ENCODE results near the gene KIAA1958.

The KIAA1958 gene

DNA sequence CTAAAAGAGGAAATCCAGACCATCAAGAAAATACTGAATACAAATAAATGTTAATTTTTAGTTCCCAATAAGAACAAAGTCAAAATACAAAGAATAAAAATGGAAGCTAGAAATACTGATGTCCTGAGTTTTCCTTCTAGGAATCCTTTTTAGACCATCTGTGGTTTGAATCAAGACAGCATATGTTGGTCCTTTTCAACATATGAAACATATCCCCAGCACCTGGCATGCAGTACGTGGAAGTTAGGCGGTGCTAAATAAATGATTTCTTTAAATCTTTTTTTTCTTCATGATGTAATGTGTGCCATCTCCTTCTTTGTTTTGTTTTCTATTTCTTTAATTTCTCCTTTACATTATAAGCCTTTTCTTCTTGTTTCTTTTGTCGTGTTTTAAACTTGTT is 34.0 kb downstream of the KIAA1958 start:
- no peak overlapping the region for H3K27ac ChIP-seq
- no peak overlapping the region for H3K4me3 ChIP-seq

DNA sequence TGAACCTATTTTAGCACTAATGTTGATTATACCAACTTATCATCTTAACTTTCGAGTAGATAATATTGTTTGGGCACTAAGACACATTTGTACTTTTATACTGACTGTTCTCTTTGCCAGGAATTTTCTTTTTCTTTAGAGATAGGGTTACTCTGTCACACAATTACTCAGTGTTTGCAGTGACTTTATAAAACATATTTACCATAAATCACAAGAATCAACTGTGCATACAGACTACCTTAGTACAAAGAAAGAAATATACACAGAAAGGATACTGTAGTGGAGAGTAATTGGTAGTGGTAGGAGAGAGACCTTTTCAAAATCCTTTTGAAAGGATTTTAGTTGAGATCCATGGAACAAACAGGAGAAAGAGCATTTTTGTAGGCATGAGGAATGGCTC is 40.3 kb downstream of the KIAA1958 start:
- Histone ChIP-seq H3K4me3 (no peak overlapping the region), H3K27ac (no peak overlapping the region)

DNA sequence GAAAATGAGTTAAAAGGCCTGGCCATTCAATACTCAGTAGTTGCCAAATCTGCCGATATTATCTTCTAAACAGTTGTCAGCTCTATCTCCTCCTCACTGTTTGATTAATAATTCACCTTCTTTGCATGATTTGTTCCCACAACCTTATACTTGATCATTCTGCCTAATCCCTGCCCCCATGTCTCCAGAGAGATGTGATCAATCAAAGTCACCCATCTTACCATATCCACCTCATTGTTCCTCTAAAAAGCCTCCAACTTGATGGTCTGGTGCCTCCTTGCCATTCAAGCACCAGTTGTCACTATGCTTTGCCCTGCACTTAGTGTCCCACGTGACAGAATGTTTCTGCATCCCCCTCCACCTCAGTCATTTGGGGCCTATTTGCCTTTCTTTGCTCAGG is 41.3 kb downstream of the KIAA1958 start:
- no peak overlapping the region for H3K27ac ChIP-seq
- no peak overlapping the region for H3K4me3 ChIP-seq

DNA sequence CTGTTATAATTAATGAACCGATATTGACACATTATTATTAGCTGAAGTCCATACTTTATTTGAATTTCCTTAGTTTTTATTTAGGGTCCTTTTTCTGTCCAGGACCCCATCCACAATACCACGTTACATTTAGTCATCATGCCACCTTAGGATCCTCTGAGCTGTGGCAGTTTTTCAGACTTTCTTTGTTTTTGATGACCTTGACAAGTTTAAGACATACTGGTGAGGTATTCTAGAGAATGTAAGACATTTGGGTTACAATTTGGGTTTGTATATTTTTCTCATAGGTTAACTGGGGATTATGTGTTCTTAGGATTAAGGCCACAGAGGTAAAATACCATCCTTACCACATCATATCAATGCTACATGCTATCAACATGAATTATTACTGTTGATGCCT is 42.7 kb downstream of the KIAA1958 start:
- no peak overlapping the region for H3K4me3 ChIP-seq
- no peak overlapping the region for H3K27ac ChIP-seq

DNA sequence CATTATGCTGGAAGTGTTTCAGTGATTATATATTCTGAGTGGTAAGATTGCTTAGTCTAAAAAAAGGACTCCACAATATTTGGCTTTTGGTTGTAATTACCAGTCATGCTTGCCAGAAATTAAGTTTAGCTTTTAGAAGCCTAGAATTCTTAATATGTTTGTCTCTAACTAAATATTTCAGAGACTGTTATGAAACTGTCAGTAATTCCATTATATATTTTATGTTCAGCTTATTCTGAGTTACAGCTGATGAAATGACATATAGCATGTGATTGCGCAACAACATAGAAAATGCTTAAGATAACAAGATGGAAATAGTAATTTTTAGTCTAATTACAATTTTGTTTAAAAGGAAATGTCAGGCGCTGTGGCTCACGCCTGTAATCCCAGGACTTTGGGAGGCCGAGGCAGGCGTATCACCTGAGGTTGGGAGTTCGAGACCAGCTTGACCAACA is 44.2 kb downstream of the KIAA1958 start:
- H3K4me3 ChIP-seq, result no peak overlapping the region
- no peak overlapping the region for H3K27ac ChIP-seq

DNA sequence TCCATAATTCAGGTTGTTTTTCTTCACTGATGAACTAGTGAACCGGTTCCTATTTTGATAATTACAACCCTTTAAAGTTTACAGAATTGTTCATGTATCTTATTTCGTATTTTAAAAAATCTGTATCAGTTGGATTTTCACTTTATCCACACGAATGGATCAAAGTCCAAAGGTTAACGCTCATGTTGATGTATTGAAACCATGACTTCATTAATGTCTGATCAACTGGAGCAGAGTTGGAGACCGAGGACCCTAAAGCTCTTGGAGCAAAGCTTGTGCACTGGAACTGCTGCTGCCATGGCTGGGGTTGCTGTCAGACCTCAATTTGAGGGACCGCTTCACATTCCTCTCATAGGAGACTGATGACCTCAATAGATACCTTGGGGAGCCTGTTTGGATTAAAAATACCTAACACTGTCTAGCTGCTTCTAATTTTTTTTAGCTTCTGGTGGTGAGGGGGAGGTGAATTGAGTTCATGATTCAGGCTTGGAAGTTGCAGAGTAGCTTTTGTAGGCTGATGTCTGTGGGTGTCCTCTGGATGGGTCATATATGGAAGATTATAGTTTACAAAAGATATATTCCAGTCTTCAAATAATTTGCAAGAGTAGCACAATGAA is 45.1 kb downstream of the KIAA1958 start:
- Histone ChIP-seq H3K4me3 (no peak overlapping the region), H3K27ac (no peak overlapping the region)

DNA sequence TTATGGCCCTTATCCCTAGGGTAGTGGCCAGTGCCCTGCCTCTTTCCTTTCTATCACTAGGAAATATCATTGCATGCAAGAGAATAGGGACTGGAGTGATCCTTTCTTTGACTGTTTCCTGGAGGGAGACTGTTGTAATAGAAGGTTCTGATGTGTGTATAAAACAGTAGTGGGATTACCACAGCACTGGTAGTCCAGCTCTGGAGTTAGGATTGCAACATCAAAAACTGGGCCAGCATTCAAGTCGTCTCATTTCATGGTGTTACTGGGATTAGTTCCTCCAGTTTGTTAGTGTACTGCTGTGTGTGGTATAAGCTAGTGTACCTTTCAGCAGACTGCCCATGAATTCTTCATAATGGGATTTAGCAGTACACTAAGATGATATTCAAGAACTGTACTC is 45.8 kb downstream of the KIAA1958 start:
- H3K27ac ChIP-seq, result no peak overlapping the region
- no peak overlapping the region for H3K4me3 ChIP-seq

DNA sequence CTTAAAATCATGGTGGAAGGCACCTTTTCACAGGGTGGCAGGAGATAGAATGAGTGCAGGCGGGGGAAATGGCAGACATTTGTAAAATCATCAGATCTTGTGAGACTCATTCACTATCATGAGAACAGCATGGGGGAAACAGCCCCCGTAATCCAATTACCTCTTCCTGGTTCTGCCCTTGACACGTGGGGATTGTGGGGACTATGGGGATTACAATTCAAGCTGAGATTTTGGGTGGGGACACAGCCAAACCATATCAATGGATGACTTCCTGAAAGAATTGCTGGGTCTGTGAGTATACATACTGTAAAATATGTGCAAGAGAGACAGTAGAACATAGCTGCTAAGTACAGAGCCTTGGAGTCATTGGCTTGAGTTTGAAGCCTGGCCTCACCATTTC is 47.0 kb downstream of the KIAA1958 start:
- Histone ChIP-seq H3K4me3 (no peak overlapping the region), H3K27ac (no peak overlapping the region)

DNA sequence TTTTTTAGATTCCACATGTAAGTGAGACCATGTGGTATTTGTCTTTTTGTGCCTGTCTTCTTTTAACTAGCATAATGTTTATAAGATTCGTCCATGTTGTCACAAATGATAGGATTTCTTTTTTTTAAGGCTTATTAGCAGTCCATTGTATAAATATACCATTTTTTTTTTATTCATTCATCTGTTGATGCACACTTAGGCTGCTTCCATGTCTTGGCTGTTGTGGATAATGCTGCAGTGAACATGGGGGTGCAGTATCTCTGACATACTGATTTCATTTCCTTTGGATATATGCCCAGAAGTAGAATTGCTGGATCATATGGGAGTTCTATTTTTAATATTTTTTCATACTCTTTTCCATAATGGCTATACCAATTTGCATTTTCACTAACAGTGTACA is 48.7 kb downstream of the KIAA1958 start:
- Histone ChIP-seq H3K27ac (no peak overlapping the region), H3K4me3 (no peak overlapping the region)

DNA sequence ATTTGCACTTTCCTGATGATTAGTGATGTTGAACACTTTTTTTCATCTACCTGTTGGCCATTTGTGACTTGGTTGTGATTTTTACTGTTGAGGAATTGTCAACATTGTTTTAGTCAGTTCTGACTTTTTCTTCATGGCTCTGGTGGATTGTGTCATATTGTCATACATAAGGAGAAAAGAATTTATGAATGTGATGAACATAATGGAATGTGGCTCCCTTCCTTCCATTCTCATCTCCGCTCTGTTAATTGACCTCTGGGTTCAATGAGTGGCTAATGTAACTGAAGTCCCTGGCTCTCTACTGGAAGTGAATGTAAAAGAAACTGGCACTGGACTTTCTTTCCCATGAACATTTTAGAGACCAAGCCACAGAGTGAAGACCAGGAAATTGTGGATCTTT is 49.2 kb downstream of the KIAA1958 start:
- Histone ChIP-seq H3K27ac (no peak overlapping the region), H3K4me3 (no peak overlapping the region)

DNA sequence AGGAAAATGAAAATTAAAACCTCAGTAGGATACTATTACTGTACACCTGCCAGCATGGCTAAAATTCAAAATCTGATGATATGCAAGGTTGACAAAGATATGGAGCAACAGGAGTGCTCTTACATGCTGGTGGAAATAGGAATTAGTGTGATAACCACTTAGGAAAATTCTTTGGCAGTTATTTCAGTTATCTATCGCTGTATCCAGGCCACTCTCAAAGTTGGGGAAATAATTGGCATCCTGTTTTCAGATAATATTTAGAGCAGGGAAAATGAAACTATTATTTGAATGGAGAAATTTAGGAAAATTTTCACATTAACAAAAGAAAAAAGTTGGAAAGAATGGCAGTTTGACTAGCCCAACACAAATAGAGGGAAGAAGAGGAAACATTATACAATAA is 50.9 kb downstream of the KIAA1958 start:
- H3K27ac ChIP-seq, result no peak overlapping the region
- no peak overlapping the region for H3K4me3 ChIP-seq

DNA sequence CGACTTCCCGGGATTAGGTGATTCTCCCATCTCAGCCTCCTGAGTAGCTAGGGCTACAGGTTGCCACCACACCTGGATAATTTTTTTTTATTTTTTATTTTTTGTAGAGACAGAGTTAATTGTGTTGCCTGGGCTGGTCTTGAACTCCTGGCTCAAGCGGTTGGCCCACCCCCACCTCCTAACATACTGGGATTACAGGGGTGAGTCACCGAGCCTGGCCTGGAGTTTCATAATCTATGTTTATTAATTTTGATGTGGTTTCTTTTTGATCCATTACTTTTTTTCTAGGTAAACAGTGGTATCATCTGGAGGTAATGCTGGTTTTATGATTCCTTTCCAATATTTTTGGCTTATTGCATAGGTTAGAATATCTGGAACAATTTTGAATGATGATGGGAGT is 54.2 kb downstream of the KIAA1958 start:
- Histone ChIP-seq H3K27ac (no peak overlapping the region), H3K4me3 (no peak overlapping the region)

DNA sequence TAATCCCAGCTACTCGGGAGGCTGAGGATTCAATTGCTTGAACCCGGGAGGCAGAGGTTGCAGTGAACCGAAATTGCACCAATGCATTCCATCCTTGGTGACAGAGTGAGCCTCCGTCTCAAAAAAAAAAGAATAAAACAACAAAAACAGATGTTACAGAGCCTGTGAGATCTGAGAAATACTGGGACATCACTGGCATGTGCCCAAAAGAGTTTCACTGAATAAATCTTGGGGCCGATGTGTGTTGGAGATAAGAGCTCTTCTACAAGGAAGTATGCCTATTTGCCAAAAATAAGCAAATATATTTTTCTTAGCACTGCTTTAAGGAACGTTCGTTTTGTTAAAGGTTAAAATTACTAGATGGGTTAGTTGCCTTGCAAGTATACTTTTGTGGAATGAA is 55.1 kb downstream of the KIAA1958 start:
- Histone ChIP-seq H3K4me3 (no peak overlapping the region), H3K27ac (no peak overlapping the region)

DNA sequence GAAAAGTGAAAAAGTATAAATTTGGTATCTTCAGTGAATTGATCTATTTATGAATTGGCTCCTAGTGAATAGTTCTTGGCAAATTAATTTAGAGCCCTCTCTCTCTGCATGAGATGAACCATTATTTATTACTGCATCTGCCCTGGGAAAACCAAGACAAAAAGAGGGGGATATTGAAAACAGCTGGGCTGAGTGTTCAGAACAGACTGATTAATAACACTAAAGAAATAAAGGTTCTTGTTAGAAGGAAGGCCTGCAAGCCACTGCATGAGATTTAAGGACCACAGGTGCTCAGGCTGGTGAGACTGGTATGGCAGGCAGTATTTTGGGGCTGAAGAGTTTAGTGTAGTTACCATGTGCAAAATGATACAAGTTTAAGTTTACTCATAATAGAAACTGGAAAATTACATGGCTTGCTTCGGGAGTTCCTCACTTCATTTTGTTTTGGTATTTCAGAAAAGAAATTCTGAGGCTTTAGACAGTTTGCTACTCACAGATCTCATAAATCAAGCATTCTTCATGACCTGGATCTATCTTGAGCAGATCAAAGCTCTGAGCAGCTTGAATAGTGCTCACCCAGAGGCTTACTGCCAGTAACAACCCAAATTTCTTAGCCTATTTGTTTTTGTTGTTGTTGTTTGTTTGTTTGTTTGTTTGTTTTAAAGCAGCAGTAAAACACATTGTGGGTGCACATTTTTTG is 56.1 kb downstream of the KIAA1958 start:
- Histone ChIP-seq H3K27ac (no peak overlapping the region), H3K4me3 (no peak overlapping the region)

DNA sequence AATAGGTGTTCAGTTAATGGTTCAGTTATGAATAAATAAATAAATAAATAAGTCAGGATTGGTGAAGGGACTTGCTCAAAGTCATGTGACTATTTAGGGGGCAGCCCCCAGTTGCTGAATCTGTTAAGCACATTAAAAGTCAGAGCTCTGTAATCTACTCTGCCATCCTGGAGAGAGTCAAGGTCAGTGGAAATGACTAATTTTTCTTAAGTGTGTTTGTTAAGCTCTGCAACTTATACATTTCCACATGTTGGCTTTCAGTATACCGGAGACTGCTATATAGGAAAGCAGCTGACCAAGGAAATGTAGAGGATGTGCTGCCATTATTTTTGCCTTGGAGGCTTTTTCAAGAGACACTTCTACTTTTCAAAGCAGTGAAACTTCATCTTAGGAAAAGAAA is 57.9 kb downstream of the KIAA1958 start:
- Histone ChIP-seq H3K27ac (no peak overlapping the region), H3K4me3 (no peak overlapping the region)

DNA sequence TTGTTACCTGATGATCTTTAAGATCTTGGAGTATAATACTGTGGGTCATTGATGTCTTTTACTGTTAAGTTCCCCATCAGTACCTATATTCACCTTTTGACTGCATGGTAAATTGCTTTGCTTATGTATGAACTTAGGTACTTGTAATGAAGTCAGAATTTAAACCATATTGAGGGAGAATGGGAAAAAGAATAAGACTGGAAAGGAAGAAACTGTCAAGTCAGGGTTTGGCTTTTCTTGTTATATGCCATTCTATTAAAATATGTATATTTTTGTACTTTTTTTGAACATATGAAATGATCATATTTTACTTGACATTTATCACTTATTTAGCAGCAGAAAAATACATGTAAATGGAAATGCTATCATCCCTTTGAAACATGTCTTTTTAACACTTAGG is 58.6 kb downstream of the KIAA1958 start:
- Histone ChIP-seq H3K27ac (no peak overlapping the region), H3K4me3 (no peak overlapping the region)

DNA sequence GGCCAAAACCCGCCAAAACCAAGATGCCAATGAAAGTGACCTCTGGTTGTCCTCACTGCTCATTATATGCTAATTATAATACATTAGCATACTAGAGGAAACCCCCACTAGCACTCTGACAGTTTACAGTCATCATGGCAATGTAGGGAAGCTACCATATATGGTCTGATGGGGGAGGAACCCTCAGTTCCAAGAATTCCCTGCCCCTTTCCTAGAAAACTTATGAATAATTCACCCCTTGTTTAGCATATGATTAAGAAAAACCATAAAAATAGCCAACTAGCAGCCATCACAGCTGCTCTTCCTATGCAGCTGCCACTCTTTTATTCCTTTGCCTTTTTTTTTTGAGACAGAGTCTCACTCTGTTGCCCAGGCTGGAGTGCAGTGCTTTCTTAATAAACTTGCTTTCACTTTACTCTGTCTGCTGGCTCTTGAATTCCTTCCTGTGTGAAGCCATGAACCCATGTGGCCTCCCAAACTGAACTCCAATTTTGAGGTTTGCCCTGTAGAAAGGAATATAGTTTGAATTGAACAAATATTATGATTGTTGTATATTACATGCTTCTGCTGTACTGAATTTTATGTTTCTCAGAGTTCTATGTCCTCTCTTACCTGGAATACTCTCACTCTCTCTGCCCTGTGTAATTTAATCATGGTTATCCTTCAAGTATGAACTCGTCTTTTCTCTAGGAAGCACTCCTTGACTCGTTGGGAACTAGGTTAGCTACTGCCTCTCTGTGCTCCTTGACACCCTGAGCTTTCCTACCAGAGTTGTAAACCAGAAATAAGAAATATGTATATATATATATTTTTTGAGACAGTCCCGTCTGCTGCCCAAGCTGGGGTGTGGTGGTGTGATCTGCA is 59.8 kb downstream of the KIAA1958 start:
- no peak overlapping the region for H3K4me3 ChIP-seq
- H3K27ac ChIP-seq, result peak overlapping the region in 8 of 21 experiments; percentile 2 to 59 (median 32)

DNA sequence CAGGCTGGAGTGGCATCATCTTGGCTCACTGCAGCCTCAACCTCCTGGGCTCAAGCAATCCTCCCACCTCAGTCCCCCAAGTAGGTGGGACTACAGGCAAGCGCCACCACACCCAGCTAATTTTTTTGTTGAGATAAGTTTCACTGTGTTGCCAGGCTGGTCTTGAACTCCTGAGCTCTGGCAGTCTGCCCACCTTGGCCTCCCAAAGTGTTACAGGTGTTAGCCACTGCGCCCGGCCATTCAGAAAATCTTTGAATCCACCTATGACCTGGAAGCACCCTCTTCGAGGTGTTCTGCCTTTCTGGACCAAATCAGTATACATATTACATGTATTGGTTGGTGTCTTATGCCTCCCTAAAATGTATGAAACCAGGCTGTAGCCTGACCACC is 61.4 kb downstream of the KIAA1958 start:
- no peak overlapping the region for H3K27ac ChIP-seq

DNA sequence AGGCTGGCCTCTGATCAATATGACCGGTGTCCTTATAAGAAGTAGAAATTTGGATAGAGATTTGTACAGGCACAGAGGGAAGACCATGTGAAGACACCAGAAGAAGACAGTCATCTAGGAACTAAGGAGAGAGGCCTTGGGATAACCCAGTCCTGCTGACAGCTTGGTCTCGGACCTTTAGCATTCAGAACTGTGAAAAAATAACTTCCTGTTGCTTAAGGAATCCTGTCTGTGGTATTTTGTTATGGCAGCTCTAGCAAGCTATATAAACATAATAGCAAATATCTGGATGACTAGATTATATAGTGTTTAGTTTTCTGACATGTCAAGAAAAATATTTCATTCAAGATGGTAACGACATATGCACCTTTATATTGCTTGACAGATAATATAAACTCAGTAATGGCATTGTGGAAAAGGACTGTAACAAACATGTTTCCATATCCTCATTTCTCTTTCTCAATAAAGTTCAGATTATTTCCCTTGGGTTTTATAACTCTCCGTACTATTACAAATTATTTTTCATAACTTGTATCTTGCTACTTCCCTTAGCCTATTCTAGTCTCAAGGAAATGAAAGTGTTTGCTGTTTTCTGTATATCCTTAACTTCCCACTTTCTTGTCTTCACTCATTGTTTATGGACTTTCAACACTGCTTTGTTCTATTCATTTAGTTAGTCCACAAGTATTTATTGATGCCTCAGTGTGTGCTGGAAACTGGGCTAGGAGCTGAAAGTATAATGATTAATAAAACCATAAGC is 62.4 kb downstream of the KIAA1958 start:
- peak overlapping the region in 2 of 21 experiments; percentile 8 to 54 for H3K27ac ChIP-seq
- H3K4me3 ChIP-seq, result no peak overlapping the region

More for the DNA sequence above, 61.4 kb downstream of the KIAA1958 start:
- no peak overlapping the region for H3K4me3 ChIP-seq

DNA sequence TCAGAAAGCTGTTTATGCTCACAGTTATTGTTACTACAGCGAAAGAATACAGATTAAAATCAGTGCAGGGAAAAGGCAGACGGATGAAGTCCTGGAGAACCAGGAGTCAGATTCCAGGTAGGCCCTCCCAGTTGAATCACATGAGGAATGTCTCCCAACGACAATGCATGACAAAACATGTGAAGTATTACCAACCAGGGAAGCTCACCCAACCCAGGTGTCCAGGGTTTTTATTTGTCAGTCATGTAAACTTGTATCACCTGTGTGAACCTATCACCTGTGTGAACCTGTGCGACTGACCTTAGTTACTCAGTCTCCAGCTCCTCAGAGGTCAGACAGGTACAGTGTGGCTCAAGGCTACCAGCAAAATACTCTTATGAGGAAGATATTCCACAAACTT is 63.9 kb downstream of the KIAA1958 start:
- peak overlapping the region in 7 of 21 experiments; percentile 14 to 55 (median 28) for H3K27ac ChIP-seq
- no peak overlapping the region for H3K4me3 ChIP-seq
